HG03571 (cell line): ENCODE data around the gene ADAMTS12.

Experiments
- ATAC-seq: cut with Tn5 transposase; IDR thresholded peaks from one replicate; pipeline ENCODE4 v1.9.1; 2021; ENCODE audit not compliant: unreplicated experiment

ADAMTS12 gene

DNA sequence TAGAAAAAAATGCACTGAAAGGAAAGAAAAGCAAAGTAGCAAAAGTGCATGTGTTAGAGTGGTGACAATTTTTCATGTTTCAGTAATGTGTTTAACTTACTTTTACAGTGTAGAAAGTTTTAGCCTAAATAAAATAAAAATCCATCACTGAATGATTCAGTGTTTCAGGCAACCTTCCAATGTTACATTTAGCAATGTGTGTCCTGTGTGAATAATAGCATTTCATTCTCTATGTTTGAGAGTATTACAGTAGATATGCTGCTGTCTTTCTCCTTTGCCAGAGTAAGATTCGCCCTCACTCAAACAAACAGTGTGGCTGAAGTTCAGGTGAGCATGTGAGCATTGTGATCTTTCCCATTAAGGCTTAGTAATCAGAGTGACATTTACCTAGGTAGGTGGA, 279.9 kb downstream of the ADAMTS12 start:
- ATAC-seq: no peak

DNA sequence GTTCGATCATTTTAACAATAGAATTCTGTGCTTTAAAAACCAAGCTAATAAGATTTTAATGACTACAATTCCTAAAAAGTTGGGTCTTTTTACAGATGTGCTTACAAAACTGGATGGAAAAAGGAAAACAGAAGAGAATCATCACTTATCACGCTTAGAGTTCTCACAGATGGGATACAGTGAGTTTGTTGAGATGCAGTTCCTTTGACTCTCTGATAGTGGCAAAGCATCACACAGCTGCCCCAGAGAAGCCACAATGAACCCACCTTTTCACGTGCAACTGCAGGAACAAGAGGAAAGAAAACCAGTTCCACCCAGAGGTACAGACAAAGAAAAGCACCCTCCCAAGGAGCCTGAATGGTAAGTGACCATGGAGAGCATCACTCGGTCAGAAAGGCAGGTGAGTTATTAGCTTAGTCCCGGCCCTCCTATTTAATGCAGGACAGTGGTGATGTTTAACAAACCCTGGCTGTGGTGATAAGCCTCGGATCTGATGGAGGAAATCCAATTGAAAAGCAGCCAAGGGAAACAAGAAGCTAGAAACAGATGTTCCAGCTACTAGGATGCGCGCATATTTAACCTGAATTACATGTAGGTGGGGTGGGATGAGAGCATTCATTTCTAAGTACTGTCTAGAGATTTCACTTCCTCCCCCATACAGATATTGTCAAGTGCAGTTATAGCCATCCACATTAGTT, 283.3 kb downstream of the ADAMTS12 start:
- no peak for ATAC-seq

DNA sequence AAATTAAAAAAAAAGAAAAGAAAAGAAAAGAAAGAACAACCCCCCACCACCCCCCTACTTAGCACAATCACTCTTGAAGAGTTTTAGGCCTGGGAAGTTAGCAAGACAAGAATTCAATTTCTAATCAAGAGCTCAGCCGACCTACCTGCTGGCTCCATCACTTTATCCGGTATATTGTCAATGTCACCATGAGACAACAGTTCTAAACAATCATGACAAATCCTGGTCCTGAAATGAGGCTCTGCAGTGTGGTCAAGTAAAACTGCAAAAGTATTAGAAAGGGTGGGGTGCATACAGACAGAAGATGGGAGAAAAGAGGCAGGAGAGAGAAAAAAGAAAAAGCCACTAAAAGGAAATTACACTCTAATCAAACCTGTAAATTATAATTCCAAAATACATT, 287.3 kb downstream of the ADAMTS12 start:
- no peak for ATAC-seq

DNA sequence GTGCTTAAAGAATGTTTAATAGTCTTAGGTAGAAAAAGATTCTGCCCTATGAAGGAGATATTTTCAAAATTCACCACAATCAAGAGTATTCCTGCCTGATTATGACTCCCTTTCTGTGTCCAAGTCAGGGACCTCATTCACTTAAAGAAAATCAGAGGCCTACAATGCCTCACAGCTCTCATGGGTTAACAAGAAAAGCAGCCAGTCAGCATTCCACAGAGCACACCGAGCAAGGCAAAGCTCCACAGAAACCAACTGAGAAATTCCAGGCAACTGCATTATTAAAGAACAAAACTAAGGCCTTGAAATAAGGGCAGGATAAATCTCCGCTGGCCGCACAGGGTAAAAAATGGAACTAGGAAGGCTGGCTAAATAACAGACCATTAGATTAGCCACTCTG, 289.9 kb downstream of the ADAMTS12 start:
- no peak for ATAC-seq

DNA sequence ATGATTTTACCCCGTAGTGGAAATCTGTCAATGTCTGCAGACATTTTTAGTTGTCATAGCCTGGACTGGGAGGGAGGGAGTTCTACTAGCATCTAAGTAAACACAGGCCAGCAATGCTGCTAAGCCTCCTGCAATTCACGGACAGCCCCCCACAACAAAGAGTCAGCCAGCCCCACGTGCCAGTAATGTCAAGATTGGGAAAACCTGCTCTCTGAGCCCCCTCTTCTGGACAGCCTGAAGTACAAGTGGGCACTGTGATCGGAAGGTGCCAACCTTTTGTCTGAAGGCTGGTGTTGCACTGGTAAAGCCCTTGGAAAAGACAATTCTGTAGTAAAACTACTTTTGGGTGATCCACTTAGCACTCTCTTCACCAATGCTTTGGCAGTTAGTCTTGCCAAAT, 296.5 kb downstream of the ADAMTS12 start:
- ATAC-seq: no peak

DNA sequence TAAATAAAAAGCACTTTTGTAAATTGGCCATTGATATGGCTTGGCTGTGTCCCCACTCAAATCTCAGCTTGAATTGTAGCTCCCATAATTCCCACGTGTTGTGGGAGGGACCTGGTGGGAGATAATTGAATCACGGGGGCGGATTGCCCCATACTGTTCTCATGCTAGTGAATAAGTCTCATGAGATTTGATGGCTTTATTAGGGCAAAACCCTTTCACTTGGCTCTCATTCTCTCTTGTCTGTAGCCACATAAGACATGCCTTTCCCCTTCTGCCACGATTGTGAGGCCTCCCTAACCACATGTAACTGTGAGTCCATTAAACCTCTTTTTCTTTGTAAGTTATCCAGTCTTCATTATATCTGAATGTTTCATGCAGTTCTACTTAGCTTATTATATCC, 297.8 kb downstream of the ADAMTS12 start:
- no peak for ATAC-seq

DNA sequence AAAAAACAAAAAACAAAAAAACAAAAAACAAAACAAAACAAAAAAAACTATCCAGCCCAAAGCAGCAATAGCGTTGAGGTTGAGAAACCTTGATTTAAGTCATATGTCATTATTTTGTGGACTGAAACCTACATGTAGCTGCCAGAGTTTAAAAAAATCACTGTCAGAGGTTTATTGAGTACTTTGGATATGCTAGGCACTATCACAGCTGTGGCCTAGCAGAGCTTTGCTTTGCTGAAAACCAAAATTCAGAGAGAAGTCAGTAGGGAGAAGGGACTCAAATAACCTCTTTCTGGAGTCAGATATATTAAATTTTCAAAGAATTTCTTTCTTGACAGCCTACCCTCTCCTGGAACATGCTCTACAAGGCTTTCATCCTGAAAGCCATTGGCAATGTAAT, 299.5 kb downstream of the ADAMTS12 start:
- ATAC-seq: no peak

DNA sequence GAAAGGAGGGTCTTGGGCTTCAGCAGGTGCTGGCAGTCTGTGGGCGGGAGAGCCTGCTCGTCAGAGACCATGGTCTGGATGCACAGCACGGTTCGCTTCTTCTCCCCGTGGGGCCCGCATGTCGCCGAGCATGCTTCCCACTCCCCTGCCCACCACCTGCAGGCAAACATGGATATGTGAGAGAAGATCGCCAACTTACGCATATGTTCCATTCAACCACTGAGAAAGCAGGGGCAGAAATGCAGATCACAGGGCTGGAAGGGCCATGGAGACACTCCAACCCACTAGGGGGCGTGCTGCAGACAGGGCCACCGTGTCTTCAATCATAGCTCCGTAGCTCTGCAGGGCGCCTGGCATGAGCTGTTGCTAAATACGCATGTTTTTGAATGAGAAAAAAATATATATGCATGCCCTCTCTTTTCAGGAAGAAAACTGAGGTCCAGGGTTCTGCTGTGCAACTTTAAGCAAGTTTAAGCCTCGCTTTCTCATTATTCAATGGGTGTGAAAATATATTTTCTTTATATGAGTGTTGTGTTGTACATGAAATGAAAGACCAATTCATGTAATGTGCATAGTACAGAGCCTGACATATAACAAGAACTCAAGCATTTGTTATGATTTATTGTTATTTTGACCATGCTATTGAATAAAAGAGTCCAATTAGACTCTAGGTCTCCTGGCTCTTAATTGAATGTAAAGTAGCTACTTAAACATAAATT, 303.0 kb downstream of the ADAMTS12 start:
- ATAC-seq: no peak

DNA sequence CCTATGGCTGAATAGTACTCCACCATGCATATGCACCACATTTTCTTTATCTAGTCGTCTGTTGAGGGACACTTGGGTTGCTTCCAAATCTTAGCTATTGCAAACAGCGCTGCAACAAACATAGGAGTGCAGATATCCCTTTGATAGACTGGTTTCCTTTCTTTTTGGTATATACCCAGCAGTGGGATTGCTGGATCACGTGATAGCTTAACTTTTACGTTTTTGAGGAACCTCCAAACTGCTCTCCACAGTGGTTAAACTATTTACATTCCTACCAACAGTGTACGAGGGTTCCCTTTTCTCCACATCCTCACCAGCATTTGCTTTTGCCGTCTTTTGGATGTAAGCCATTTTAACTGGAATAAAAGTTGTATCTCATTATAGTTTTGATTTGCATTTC, 308.5 kb downstream of the ADAMTS12 start:
- ATAC-seq: no peak

DNA sequence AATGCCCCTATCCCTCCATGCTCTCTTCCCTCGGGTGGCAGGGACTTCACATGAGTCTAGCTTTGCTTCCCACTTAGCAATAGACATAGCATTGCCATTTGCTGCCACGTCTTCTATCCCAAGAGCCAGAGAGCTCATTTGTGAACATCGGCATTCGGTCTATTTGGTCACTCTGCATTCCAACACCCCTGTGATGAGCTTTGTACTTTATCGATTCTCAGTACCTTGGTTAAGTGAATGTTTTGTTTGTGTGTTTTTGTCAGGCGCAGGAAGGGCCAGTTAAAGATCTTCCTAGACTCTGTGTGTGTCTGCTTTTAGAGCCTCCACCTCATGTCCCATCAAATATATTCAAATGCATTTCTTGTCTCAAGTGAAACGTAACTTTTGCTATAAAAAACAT, 309.4 kb downstream of the ADAMTS12 start:
- no peak for ATAC-seq

DNA sequence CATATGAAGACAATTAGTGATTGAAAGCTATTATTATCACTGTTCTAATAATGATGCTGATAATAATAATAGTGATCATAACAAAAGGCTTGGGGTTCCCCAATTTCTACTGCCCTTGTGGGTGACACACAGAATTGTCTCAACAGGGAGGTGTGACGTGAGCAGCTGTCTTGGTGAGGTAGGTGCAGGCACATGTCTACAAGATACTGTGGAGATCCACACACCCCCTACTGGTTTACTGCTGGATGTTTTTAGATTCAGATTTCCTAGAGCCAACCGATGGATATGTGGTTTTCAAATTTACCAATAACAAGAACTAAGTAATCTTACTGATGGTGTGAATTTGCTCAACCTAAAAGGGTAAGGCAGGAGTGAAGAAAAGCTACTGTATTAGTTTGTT, 312.0 kb downstream of the ADAMTS12 start:
- ATAC-seq: no peak

DNA sequence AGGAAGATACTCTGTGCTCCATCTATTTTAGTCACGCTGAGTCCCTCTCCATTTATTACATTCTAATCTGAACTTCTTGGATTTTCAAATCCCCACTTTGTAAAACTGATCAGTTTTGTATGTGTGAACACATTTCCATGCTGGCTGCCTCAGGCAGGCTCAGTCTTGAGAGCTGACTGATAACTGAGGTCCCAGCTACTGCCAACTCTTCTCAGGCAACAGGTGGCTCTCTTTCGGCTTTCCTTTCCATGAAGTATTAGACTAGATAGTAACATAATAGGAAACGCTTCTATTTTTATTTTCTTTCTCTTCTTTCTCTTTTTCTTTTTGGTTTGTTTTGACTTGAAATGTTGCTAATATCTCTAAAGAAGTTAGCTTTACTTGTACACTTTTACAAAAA, 312.6 kb downstream of the ADAMTS12 start:
- no peak for ATAC-seq

DNA sequence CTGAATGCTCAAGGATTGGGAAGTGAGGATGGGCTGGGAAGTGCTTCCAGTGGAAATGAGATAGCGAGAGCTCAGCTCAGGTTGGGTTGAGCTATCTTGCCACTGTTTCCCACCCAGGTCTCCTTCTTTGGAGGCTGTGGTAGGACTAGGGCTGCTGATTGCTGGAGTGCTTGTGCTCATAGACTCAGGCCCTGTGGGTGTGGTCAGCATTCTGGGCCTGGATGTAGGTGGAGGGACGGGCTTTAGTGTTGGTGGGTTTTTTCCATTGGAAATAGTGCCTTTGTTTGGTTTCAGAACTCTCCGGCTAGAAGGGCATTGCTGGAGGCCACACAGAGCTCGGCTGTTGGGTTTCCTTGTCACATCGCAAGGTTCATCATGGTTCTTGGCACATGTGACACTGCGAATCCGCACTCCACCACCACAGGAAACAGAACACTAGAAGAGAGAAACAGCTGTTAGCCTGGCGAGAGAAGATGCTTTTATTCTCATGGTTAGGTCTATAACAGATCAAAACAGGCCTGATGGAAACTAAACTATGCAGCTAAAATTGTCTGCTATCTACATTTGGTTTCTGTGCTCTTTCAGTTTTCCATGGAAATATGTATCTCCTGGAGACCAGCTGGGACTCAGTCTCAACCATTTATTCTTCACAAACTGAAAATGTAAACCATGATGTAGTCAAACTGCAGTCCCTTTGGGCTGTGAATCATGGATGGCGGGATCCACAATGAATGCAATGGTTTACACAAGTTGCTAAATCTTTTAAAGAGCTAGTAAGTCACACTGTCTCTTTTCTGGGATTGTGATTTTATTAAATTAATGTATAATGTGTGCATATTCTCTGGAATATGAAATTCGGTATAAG, 314.8 kb downstream of the ADAMTS12 start:
- no peak for ATAC-seq

DNA sequence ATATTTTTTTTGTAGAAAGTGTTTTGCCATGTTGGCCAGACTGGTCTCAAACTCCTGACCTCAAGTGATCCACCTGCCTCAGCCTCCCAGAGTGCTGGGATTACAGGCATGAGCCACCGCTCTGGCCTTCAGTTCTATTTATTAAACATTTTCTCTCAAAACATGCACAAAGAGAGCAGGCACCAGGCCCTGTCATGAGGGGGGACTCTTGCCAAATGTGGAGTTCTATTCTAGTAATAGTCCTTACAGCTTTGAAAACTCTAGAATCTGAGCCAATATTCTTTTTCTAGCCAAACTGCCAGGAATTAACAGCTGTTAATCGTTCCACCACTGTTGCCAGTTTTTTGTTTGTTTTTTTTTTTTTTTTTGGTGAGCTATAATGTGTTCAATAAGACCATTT, 326.5 kb downstream of the ADAMTS12 start:
- ATAC-seq: no peak

DNA sequence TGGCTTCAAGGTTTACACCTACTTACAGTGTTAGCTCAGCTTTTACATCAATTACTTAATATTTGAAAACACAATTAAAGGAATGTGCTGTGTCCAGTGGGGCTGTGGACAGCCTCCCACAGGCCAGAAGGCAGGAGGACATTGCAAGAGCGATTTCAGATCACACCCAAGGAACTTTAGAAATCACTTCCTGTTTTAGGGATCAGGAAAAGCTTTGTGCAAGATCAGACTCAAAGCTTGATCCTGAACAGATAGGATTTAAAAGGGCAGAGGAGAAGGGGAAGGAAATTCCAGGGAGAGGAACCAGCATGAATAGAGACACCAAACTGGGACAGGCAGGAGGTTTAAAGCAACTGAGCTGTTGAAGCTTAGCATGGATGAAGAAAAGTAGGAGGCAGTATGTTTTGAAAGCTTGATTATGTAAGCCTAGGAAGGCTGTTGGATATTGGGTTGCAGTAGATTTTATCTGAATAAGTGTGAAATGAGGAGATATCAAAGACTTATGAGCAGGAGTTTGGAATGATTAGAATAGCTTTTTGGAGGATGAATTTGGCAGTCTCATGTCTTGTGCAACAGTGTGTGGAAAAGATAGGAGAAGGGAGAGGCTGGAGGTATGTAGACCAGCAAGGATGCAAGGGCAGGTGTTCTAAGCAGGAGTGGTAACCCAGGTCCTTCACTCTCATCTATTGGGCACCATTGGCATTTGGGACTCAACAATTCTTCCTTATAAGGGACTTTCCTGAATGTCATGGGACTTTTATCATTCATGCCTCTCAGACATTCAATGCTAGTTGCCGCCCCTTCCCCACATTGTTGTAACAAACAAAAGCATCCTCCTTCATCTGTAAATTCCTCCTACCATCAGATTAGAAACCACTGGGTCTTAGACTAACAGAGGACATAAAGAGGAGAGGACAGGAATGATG, 327.5 kb downstream of the ADAMTS12 start:
- no peak for ATAC-seq

DNA sequence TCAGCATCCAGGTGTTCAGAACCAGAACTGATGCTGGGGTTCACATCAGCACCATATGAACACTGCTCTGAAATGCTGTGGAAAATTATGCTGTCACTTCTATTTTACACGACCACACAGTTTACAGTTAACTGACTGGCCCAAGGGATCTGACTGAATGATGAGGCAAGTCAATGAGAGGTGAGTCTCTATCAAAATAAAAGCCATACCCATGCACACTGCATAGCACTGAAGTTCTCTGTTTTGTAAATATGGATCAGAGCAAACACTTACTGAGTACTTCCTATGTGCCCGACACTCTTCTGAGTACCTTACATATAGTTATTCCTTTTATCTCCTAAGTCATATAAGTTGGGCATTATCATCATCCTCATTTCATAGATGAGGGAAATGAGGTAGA, 328.3 kb downstream of the ADAMTS12 start:
- ATAC-seq: no peak

DNA sequence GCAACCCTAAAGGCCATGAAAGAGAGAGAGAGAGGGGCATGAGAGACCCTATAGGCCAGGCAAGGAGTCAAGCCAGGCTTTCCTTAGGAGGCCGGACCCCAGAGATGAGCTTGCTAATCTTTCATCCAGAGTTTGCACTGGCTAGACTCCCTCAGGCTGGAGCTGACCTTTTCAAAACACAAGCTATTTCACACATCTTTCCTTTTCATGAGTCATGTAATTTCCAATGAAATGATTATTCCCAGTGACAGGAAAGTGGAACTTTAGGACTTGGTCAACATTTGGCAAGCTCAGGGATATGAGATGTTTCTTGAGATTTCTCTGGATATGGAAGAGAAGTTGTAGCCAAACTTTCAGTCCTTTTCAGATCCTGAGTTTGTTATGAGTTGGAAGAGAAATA, 333.3 kb downstream of the ADAMTS12 start:
- ATAC-seq: no peak

DNA sequence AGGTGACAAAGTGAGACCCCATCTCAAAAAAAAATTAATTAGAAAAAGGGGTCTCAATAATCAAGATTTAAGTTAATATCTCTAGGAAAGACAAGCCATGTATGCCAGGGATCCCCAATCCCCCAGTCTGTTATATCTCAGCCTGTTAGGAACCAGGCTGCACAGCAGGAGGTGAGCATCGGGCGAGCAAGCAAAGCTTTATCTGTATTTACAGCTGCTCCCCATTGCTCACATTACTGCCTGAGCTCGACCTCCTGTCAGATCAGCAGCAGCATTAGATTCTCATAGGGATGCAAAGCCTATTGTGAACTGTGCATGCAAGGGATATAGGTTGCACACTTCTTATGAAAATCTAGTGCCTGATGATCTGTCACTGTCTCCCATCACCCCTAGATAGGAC, 334.2 kb downstream of the ADAMTS12 start:
- no peak for ATAC-seq

DNA sequence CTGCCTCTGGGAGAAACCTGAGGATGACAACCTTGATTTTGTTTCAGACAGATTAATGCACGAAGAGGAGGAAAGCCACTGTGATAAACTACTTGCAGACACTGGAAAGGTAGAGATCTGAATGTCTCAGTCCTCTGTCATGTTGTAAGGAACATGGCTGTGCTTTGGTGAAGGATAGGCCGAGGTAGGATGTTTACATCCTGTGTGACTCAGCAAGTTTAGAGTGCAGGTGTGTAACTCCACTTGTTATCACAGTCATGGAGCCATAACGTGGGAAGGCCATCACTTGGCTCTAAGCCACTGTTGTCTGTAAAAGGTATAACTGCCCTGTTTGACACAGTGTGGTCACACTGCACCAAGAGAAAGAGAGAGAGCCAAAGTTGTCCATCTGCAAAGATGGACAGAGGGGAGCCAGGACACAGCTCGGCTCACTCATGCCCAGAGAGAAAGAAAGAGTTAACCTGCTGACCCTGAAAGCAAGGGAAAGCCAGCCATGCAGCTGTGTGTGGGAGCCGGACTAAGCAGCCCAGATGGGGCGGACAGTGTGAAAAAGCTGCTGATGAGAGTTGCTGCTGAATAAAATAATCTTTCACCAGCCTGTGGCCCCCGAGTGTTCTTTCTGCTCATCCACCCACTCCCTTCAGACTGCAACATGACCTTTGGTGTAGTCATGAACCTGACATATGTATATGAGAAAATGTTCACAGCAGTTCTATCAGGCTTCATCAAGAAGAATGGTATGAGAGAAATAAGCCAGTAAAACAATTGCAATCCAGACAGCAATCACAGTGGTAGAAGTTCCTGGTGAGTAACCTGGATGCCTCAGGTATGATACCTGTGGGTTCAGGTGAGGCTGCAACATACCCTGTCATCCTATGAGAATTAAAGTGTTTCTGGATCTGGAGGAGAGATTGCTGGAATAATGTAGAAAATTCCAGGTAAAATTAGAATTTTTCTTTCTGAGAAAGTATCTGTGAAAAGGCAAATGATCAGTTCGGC, 335.2 kb downstream of the ADAMTS12 start:
- no peak for ATAC-seq
